8988T (cell line): Measurements from ENCODE around the gene WFS1.

Experiments
- DNase-seq: peaks from one replicate; pipeline ENCODE4 v3.0.0; 2011

Gene WFS1

DNA sequence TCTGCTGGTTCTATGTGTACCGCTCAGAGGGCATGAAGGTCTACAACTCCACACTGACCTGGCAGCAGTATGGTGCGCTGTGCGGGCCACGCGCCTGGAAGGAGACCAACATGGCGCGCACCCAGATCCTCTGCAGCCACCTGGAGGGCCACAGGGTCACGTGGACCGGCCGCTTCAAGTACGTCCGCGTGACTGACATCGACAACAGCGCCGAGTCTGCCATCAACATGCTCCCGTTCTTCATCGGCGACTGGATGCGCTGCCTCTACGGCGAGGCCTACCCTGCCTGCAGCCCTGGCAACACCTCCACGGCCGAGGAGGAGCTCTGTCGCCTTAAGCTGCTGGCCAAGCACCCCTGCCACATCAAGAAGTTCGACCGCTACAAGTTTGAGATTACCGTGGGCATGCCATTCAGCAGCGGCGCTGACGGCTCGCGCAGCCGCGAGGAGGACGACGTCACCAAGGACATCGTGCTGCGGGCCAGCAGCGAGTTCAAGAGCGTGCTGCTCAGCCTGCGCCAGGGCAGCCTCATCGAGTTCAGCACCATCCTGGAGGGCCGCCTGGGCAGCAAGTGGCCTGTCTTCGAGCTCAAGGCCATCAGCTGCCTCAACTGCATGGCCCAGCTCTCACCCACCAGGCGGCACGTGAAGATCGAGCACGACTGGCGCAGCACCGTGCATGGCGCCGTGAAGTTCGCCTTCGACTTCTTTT is 32.2 kb downstream of the WFS1 start:
- no peak for DNase-seq

DNA sequence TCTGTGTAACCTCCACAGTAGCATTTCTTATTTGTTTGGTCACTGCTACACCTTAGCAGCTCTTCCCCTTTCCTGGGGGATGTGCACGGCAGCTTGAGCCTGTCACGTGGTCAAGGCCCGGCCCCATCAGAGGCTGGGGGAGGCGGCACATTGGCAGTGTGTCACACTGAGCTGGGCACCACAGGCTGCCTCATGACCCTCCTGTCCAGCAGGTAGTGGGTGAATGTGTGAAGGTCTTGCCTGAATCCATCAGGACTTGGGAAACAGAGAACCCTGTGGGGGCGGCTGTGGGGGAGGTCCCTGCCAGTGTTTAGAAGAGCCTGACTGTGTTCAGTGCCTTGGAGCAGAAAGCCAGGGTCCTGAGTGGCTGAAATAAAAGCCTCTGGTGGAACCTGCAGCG is 33.2 kb downstream of the WFS1 start:
- no peak for DNase-seq

DNA sequence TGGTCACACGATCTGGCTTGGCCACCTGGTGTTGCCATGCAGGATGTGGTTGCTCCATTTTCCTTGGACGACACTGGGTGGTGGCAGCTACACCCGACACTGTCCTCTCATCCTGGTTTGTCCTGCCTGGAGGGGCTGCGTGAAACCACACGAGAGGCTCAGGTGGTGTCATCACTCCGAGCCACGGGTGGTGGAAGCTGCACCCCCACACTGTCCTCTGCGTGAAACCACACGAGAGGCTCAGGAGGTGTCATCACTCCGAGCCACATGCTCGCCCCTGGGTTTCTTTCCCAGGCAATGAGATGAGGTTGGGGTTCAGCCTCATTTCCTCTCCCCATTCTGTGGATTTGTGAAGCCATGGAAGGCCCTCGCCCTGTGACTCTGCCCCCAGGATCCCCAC is 34.3 kb downstream of the WFS1 start:
- DNase-seq, result no peak

DNA sequence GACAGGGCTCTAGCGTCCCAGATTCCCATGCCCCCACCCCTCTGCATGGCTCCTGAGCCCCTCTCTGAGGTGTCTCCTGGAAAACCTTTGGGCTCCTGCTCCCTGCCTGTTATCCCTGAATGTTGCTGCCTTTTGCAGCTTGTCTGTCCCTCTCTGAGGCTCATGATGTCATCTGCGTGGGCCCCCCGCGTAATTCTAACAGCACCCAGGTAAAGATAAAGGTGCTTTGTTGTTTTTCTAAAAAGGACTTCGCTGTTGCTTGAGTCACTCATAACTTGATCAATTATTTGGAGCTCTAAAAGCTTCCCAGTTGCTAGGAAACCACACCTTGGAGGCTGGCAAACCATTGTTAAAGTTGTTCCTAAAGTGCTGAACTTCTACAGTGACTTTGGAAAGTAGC is 36.6 kb downstream of the WFS1 start:
- no peak for DNase-seq

DNA sequence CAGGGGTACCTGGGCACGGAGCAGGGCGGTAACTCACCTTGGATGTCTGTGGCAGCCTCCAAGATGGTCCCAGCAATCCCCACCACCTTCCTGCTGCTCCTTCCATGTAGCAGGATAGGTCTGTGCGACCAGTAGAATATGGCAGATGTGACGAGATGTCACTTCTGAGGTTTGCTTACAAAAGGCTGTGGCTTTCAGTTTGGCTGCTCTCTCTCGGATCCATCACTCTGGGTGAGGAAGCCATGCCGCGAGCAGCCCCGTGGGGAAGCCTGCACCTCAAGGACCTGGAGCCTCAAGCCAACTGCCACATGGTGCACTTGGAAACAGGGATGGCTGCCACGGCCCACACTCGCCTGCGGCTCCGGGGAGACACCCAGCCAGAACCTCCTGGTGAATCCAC is 37.6 kb downstream of the WFS1 start:
- DNase-seq, result no peak

DNA sequence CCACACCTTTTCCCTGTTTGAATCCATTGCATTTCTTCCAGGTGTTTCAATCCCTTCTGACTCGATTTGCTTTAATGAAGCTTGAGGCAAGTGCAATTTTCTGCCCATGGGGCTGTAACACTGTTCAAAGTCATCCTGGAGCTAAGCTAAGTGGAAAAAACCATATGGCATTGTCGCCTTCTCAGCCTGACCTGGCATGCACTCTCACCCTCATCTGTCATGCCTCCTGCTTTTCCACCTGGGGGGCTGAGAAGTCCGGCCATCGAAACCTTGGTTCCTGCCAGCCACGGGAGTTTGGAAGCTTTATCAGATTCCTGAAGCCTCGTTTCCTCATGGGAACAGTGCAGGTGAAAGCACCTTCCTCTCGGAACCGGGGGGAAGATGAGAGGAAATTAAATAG is 38.2 kb downstream of the WFS1 start:
- DNase-seq, result no peak

DNA sequence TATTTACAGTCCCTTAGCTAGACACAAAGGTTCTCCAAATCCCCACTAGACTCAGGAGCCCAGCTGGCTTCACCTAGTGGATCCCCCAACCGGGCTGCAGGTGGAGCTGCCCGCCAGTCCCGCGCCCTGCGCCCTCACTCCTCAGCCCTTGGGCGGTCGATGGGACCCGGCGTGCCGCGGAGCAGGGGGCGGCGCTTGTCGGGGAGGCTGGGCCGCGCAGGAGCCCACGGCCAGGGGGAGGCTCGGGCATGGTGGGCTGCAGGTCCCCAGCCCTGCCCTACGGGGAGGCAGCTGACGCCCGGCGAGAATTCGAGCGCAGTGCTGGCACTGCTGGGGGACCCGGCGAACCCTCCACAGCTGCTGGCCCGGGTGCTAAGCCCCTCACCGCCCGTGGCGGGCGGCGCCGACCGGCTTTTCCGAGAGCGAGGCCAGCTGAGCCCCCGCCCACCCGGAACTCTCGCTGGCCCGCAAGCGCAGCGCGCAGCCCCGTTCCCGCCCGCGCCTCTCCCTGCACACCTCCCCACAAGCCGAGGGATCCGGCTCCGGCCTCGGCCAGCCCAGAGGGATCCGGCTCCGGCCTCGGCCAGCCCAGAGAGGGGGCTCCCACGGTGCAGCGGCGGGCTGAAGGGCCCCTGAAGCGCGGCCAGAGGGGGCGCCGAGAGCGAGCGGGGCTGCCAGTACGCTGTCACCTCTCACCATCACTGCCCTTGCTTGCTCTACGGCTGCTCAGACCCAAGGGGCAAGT is 39.4 kb downstream of the WFS1 start:
- no peak for DNase-seq

DNA sequence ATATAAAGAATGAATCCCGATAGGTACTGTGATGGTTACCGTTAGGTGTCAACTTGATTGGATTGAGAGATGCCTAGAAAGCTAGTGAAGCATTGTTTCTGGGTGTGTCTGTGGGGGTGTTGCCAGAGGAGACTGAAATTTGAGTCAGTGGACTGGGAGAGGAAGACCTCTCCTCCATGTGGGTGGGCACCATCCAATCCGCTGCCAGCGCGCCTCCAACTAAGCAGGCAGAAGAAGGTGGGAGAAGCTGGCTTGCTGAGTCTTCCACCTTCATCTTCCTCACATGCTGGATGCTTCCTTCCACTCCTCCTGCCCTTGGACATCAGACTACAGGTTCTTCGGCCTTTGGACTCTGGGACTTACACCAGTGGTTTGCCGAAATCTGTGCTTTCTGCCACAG is 40.1 kb downstream of the WFS1 start:
- no peak for DNase-seq

DNA sequence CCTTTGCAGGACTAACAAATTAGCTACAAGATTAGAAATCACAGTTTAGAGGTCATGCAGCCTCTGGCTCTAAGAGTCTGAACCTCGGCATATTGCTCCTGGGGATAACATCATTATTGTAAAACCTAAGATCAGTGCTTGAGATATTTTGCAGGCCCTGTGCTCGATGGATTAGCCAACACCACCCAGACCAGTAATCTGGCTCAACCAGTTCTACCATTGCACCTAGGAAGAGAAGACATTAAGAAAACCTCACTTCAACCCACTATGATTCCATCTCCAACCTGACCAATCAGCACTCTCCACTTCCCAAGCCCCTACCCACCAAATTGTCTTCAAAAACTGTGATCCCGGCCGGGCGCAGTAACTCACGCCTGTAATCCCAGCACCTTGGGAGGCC is 43.6 kb downstream of the WFS1 start:
- DNase-seq, result no peak

DNA sequence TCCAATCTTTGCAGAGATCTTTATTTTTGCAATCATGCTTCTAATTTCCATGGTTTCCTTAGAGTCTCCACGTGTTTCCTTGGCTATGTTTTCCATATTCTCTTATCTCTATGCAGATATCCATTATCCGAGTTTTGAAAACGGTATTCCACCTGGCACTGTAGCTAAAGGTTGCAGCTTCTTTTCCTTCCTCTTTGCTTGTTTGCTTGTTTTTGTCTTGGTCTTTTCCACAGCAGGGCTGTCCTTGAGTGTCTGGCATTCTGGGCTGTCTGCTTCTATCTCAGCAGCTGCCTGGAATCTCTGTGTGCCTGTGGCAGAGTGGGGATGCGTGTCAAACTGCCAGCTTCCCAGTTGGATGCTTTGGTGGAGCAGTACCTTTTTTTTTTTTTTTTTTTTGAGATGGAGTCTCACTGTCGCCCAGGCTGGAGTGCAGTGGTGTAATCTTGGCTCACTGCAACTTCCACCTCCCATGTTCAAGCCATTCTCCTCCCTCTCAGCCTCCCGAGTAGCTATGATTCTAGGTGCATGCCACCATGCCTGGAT is 46.9 kb downstream of the WFS1 start:
- no peak for DNase-seq

DNA sequence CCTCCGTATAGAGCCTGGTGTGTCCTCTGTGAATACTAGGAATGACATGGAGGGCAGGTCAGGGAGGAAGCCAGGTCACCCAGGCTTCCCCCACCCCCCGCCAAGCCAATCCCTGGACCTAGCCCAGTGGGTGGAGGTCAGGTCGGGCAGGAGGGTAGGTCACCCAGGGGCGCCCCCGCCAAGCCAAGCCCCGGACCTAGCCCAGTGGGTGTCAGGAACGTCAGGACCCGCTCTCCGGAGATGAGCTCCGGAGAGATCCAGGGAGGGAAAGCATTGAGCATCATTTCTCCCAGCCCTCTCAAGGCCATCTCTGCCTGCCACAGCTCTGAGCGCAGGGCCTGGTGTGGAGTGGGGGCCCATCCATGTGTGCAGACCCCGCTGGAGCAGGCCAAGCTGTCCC is 48.6 kb downstream of the WFS1 start:
- DNase-seq, result no peak

DNA sequence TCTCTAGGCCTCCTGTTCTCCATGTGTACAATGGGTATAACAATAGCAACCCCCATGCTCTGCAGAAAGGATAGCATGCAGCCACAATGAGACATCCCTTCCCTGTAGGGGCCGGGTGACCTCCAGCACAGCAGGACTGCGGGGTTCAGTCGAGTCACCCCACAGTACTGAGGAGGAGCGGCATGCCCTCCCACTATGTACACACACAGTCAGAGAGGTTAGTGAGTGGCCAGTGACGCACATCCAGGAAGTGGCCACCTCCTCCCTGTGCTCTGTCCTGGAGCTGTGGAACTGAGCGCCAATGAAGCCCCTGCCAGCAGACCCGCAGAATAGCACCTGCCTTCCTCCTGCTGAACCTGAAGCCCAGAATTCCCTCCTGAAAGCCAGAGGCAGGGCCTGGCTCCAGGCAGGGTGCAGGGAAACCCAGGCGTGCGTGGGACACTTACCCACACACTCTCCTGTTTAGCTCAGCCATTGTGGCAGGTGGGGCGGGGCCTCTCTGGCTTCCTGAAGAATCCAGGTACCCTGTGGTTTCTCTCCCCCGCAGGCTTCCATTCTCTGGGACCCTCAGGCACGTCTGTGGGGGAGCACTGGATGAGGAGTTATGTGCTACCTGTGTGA is 50.0 kb downstream of the WFS1 start:
- no peak for DNase-seq

DNA sequence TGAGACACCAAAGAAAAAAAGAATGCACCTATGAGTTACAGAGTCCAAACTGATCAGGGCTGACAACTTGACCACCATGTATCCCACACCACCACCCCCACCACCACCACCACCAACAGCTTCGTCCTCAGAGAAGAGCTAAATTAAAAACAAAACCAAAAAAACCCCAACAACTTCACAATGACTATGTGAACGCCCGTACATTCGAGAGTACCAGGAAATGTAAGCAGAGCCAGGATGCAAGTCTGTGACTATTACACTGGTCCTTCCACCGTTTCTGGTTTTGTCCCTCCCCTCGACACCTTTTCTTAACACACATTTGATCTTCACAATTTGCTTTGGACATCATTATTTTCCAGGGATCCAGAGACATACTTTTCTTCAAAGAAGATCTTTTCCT is 51.0 kb downstream of the WFS1 start:
- no peak for DNase-seq

DNA sequence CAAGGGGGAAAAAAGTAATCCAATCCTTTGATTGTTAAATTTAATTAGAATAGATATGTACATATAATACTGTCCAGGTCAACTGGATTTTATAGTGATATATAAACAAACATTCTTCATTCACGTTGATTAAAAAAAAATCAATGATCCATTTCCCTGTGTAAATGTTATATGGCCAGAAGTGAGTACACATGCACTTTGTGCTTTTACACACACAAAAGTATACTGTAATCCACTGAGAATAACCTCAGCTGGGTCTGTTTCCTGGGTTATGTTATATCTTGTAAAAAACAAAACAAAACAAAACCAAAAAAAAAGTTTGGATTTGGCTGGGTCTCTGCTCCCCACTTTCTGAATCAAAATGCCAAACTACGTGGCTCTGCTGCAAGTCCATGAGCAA is 51.7 kb downstream of the WFS1 start:
- DNase-seq, result no peak

DNA sequence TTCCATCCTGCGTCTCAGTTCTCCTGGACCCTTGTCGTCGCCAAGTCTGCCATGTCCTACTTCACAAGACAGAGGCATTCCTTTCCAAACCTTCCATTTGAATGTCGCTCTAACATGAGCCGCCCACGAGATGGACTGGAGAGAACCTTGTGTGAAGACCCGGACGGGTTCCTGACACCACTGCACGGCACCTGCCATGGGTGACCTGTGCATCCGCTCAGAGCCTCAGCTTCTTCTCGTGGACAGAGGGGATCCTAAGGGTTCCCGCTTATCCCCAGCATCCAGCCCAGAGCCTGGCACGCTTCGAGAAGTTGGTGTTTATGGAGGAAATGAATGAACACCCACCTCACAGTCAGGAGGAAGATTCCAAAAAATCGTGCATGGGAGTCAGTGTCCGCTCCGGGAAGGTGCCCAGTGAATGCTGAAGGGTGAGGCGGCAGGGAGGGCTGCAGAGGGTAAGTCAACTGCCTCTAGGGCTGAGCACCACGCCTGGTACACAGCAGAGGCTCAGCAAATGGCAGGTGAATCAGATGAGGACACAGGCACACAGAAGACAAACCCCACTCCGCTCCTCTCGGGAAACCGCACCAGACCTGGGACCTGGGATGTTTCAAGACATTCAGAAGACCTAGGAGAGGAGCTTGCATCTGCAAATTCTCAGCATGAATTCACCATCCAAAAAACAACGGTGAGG is 52.6 kb downstream of the WFS1 start:
- DNase-seq, result no peak

DNA sequence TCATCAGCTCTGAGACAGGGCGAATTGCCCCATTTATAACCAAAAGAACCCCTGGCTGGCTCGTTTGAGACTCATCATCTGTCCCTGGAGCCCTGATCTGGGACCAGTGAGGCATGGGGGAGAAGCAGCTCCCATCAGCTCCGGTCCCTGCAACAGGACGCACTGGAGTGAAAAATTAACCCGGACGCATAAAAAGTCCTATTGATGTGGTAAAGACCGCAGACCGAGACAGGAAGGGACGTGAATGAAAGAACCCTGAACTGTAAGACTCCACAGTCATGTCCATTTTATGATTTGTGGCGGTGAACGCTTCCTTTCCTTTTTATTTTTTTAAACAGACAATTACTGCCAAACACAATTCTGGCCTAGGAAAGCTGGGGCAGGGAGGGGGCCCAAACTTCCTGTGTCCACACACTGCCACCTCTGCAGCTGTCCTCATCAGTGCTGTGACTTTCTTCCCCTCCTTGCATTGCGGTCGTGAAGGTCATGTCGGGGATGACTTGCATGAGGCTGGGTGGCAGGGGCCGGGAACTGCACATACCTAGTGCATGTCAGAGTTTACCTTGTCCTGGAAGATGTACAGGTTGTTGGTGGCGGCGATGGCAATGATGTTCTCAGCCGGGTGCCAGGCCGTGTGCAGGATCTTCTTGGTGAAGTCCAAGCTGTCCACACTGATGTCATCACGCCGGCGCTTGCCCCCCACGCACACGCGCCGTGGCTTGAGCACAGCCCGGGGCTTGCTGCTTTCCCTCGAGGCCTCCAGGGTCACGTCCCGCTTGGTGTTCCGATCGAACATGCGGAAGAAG is 53.3 kb downstream of the WFS1 start:
- DNase-seq, result no peak

DNA sequence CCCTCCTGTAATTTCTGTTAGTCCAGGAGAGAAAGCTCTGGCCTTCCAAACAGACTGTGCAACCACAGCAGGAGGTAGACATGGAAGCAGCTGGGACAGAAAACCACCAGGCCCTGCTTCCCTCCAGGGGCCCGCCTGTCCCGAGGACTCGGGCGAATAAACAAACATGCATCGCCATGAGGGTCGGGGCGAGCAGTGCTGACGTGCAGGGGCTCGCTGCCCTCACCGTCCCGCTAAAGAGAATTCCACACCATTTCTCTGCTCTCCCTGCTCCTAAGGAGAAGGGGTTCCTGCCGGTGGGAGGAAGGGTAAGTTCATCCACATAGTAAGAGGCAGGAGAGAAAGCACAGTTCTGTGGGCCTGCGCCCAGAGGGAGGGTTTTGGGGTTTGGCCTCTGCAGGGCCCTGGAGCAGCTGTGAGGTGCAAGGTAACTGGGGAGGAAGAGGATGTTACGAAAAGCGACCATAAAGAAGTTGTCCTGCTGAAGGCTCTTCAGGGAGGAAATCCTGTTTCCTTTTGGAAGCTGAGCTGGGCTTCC is 54.9 kb downstream of the WFS1 start:
- no peak for DNase-seq

DNA sequence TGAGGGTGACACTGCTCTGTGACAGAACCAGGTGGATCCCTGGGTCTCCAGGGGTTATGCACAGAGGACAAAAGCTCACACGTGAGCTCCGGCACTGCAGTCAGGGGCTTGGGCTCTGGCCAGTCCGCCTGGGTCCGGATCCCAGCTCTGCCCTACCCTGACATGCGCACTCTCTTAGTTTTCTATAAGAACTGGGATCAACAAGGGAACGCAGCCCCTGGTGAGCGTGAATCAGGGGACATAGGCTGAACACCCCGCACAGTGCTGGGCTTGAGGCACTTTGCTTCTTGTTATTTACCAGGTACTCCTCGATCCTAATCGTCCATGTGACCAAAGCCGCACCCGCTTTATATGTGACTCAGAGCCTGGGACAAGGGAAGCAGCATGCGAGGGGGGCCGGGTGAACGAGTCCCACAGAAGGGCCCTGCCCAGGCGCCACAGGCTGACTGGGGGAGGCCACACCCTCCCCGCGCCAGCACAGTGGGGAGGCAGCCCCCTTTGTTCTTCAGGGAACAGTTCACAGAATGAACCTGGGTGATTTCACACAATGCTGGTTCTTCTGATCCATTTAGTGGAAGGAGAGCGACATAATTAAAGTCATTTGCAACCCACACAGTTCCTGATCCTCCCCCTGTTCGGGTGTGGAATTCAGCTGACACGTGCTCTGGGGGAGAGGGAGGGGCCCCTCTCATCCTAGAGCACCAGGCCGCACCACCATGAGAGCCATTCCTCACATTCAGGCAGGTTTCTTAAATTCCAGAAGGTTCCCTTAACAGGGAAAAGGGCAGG is 55.5 kb downstream of the WFS1 start:
- DNase-seq, result no peak

DNA sequence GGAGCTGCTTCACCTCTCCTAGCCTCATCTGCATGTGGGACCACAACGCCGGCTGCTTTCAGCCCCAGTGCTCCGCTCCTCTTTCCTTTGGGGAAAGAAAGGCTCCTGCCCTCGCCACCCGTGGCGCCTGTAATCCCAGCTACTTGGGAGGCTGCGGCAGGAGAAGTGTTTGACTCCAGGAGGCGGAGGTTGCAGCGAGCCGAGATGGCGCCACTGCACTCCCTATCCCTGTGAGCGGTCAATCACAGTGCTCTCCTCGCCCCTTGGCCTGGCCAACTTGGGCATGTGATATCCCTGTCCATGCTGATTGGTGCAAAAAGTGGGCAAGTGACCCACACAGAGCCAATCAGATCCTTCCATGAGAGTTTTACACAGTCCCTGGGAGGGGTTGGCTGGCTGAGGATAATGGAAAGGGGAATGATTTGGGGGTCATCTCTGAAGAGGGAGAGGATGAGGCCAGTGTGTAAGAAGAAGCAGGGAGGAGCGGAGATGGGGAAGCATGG is 56.2 kb downstream of the WFS1 start:
- no peak for DNase-seq

DNA sequence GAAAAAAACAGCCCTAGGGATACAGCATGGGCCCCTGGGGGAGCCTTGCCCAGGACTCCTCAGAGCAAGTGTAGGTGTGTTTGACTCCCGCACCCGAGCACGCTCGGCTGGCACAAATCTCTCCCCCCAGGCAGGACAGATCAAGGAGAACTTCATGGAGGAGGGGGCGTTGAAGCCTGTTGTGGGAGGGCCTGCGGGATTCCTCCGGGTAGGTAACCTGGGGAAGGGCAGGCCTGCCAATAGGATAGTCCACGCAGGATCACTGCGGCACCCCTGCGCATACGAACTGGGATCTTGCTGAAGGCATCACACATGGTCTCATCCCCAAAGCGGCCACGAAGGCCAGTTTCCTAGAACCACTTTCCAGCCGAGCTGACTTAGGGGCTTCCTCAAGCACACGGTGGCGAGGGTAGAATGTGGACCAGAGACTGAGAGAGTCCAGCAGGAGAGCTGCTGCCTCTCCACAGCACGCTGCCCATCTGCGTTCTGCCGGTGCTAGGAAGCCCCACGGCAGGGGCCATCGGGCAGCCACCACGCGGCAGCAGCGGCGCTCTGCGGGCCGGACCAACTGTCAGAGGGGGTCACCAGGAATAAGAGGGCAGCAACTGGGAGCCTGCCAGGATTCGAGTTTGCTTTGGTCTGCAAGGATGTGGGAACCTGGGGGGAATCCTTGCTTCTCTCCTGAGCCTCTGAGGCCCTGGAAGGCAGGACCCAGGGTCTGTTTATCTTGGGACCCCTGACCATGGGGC is 56.8 kb downstream of the WFS1 start:
- no peak for DNase-seq
